ENCODE data around the gene MATCAP1.

The MATCAP1 gene

GRCh38 chr16:67207249-67208091, 23.7 kb upstream of the MATCAP1 start:
- no peak for DNase-seq

GRCh38 chr16:67206838-67207248, 23.1 kb upstream of the MATCAP1 start:
- DNase-seq: no peak

GRCh38 chr16:67206129-67206837, 22.5 kb upstream of the MATCAP1 start:
- no peak for DNase-seq

GRCh38 chr16:67204076-67204475, 20.3 kb upstream of the MATCAP1 start:
- DNase-seq: no peak

GRCh38 chr16:67202956-67203493, 19.3 kb upstream of the MATCAP1 start:
- no peak for DNase-seq

DNA sequence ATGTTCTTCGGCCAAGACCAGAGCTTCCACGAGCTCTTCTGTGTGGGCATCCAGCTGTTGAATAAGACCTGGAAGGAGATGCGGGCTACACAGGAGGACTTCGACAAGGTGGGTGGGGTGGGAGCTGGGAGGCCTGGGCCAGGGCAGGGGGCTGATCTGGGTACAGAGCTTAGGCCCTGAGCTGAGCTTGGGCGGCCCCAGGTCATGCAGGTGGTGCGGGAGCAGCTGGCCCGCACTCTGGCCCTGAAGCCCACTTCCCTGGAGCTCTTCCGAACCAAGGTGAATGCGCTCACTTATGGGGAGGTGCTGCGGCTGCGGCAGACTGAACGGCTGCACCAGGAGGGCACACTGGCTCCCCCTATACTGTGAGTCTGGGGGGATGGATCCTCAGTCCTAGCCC, 18.7 kb upstream of the MATCAP1 start:
- no peak for DNase-seq

- DNase-seq: no peak
Observed at GRCh38 chr16:67201411-67202345, 17.9 kb upstream of the MATCAP1 start.

DNA sequence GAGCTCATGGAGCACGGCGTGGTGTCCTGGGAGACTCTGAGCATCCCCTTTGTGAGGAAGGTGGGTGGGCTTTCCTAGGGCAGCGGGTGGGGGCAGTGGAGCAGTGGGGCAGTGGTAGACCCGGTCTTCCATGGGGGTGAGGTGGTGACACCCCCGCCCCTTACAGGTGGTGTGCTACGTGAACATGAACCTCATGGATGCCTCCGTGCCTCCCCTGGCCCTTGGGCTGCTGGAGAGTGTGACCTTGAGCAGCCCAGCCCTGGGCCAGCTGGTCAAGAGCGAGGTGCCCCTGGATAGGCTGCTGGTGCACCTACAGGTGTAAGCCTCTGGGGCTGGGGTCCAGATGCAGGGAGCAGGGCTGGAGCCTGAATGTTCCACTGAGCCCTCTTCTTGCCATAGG, 16.7 kb upstream of the MATCAP1 start:
- no peak for DNase-seq

DNA sequence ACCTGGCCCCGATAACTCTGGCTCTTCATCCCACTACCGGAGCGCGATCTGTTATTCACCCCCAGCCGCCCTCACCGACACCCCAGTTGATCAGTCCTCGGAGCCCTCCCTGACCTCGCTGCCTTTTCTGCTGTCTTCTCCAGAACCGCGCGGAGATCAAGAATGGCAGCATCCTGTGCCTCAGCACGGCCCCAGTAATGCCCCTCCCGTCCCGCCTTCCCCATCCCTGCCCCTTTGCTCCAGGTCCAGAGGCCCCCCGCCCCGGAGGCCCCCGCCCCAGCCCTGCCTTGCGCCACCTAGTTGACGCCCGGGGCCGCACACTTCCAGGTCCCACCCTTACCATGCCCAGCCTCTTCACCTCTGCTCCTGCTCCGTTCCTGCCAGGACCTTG, 16.0 kb upstream of the MATCAP1 start:
- DNase-seq: no peak

DNA sequence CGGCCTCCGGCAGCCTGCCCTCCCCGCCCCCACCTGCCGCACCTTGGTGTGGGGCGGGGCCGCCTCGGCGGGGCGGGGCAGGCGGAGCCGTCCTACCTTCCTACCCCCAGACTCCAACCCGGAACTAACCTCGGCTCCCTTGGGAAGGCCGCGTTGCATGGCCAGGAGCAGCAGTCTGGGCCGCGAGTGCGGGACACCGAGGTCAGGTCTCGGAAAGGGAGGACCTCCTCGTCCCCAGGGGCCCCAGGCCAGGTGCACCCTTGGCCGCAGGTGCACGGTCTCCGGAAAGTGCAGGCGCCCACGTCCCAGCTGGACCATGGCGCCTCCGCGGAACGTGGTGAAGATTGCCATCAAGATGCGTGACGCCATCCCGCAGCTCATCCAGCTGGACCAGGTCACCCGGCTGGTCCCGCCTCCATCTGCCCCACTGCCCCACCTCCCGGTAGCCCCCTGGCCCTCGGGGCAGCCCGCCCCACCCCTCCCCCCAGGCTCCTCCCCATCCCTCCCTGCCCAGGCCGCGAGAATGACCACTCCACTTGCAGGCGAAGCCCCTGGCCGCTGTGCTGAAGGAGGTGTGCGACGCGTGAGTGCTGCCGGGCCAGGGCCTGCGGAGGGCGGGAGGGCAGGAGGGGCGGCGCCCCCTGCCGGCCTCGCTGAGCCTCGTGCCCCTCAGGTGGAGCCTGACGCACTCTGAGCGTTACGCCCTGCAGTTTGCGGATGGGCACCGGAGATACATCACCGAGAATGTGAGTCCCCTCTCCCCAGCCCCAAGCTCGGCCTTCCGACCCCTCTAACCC, 15.4 kb upstream of the MATCAP1 start, which contains the start of gene ELMO3:
Gene ELMO3 (plus strand): TSS at position 121 of the 797 bp plus-strand sequence. CDS start 196 bp downstream, at position 317.
- DNase-seq: no peak

GRCh38 chr16:67198238-67198734, 14.5 kb upstream of the MATCAP1 start:
- DNase-seq: no peak

- DNase-seq: no peak
Observed at GRCh38 chr16:67197704-67198103, 13.9 kb upstream of the MATCAP1 start.

DNA sequence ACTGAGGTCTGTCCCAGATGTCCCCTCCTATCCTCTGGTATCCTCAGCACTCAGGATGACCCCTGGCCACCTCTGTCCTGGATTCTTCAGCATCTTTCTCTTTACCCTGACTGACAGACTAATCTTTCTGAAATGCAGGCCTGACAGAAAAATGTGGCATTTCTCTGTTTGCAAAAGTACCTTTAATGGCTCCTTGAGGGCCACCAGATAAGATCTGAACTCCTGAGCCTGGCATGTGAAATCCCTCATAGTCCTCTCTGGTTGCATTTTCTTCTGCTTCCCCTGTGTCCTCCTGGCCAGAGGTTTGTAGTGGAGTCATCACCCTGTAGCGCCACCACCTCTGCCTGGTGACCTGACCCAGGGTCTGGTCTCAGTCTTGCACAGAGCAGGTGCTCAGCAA, 13.1 kb upstream of the MATCAP1 start:
- no peak for DNase-seq

DNA sequence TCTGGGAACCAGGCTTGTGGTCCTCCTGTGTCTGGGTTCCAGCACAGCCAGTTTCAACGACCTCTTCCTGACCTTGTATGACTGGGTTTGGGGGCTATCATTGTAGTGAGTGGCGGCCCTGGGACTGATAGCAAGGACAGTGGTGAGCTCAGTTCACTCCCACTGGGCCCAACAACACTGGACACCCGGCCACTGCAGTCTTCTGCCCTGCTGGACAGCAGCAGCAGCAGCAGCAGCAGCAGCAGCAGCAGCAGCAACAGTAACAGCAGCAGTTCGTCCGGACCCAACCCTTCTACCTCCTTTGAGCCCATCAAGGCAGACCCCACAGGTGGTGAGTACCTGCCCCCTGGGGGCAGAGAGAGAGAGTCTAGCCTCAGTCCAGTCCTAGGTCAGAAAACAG, 11.9 kb upstream of the MATCAP1 start:
- DNase-seq: no peak

DNA sequence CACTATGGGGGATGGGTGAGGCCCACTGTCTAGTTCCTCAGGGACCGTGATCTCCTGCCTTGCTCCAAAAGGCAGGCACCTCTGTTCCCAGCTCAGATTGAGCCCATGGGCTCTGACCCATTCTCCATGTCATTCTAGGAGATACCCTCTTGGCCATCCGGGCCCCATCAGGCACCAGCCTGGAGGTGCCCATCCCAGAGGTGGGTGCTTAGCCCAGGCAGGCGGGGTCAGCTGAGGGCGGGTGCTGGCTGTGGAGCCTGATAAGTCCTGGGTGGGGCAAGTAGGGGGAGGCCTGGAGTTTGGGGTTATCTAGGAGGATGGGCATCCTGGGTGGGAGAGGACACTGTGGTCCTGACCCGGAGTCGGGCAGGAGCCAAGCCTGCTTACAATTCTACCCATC, 10.5 kb upstream of the MATCAP1 start:
- DNase-seq: no peak

- no peak for DNase-seq
Observed at GRCh38 chr16:67193536-67193935, 9.8 kb upstream of the MATCAP1 start.

GRCh38 chr16:67192781-67193361, 9.1 kb upstream of the MATCAP1 start:
- DNase-seq: no peak

GRCh38 chr16:67191995-67192681, 8.4 kb upstream of the MATCAP1 start, which contains the start of gene E2F4:
Gene E2F4, plus strand, starts transcription at chr16:67192155. Its CDS starts 73 bp downstream, at chr16:67192228.
- DNase-seq: peak; percentile 82

GRCh38 chr16:67191411-67191994, 7.7 kb upstream of the MATCAP1 start:
- DNase-seq: no peak
